GM23338 (cell line): ENCODE data around the gene OMA1. TPM values are rescaled to one million over a fixed set of nuclear protein-coding genes. Genes with fewer than 3 reads are reported as not detected.

Experiments used
- polyA plus RNA-seq: library from polyadenylated mRNA; unstranded; fragments of >200 nt; fragmentation: Nextera tagmentation; extraction: Ambion mirVana; gene quantifications from 2 replicates; pipeline ENCODE4 v1.2.1, GENCODE V29; 2016
- total RNA-seq: library from RNA; depleted of rRNA; stranded (reverse); fragments of >200 nt; shearing (Covaris generic); gene quantifications from 2 replicates; pipeline ENCODE4 v1.2.3, GENCODE V29; 2014; rRNA removed

Gene OMA1
- total and polyA plus RNA-seq, 2 experiments from 2014 or later = 21.3 to 33.1 TPM

Other genes with a start within 250 kb of the OMA1 start
- gene TACSTD2, start 30.5 kb upstream of the OMA1 start, total RNA-seq = 1.4 and 1.5 TPM in 2 replicates
- gene TACSTD2, start 30.5 kb upstream of the OMA1 start, polyA plus RNA-seq = 0.77 and 0.86 TPM in 2 replicates
- gene MYSM1, start 153.3 kb upstream of the OMA1 start, total RNA-seq = 109 and 126 TPM in 2 replicates
- gene MYSM1, start 153.3 kb upstream of the OMA1 start, polyA plus RNA-seq = 66.0 and 70.3 TPM in 2 replicates
- 21.6 and 28.5 TPM in 2 replicates for gene JUN, start 237.3 kb upstream of the OMA1 start, total RNA-seq
- gene JUN, start 237.3 kb upstream of the OMA1 start, polyA plus RNA-seq = 19.6 and 23.3 TPM in 2 replicates